ENCODE results near the gene SMPD1. TPM values are rescaled to one million over a fixed set of nuclear protein-coding genes. Genes with fewer than 3 reads are reported as not detected.

The SMPD1 gene
- total and polyA plus RNA-seq, 2 donors (not counting 1 experiment from before 2014, with no cell fraction given), result 18.3 to 30.7 TPM

- peaks cover 28% of the 10 kb centered on the region for H3K27me3 Mint-ChIP-seq
- H3K9me3 ChIP-seq (ENCODE audit: control extremely low read depth in 1 of 3, control insufficient read depth in 2 of 3, insufficient read depth in 1 of 3, low read length in 2 of 3), result no peaks in the 10 kb centered on the region
- 0% methylated on average over 59 of the region's 75 CpGs for WGBS (ENCODE audit: insufficient coverage)
- peak within 1 kb of the TSS; percentile 83 for H3K9ac ChIP-seq (ENCODE audit: low read length)
- peak within 1 kb of the TSS; percentile 85 for H3K4me3 Mint-ChIP-seq
- H3K4me3 ChIP-seq (ENCODE audit: control extremely low read depth in 1 of 5, extremely low read depth in 1 of 5, insufficient read depth in 1 of 5, low read depth in 2 of 5, low read length in 4 of 5), result peak within 1 kb of the TSS; percentile 27 to 85 (median 71)
- no peak for TF ChIP-seq EZH2 (IDR thresholded peaks at IDR 0.05; ENCODE audit: borderline replicate concordance, insufficient read depth, low read depth, low read length, poor library complexity, severe bottlenecking)
- peak; percentile 17 for TF ChIP-seq CTCF (IDR thresholded peaks at IDR 0.05)
- peak within 1 kb of the TSS; percentile 76 for H3K27ac Mint-ChIP-seq
- no peaks in the 10 kb centered on the region for H3K9me3 Mint-ChIP-seq (ENCODE audit: insufficient read depth)
- peaks cover 29 to 32% of the 10 kb centered on the region in 2 donors for H3K4me1 ChIP-seq (ENCODE audit: control insufficient read depth in 2 of 2, insufficient read depth in 2 of 2, low read length in 2 of 2)
- peaks cover 17% of the 10 kb centered on the region for H3K79me2 ChIP-seq (ENCODE audit: control insufficient read depth, insufficient read depth, low read length)
- H2AFZ ChIP-seq (ENCODE audit: insufficient read depth, low read depth, low read length, poor library complexity, severe bottlenecking), result peak within 1 kb of the TSS; percentile 99
- ATAC-seq (ENCODE audit: low read depth), result peak; percentile 83
- H4K20me1 ChIP-seq (ENCODE audit: control insufficient read depth, insufficient read depth, low read length, poor library complexity, severe bottlenecking), result no peaks in the 10 kb centered on the region
- peaks cover 0 to 8% (median 7%) of the 10 kb centered on the region in 4 experiments for H3K27me3 ChIP-seq (replicated peaks in 1 of 4; ENCODE audit: control extremely low read depth in 1 of 4, control insufficient read depth in 3 of 4, insufficient read depth in 4 of 4, low read length in 3 of 4)
- H3K27ac ChIP-seq (ENCODE audit: low read length in 2 of 2), result peak within 1 kb of the TSS; percentile 5 to 66
- H3K4me2 ChIP-seq (replicated peaks; ENCODE audit: low read depth, low read length, poor library complexity, severe bottlenecking), result peak within 1 kb of the TSS; percentile 92
- peaks cover 7% of the 10 kb centered on the region for H3K4me1 Mint-ChIP-seq
- peak; percentile 87 for DNase-seq
- intact Hi-C loops (cut with micrococcal nuclease), result loop anchor here (1.0 kb wide), 3 partner anchors 29 to 264 kb away; partner anchors contain the start of genes ARFIP2, MRPL17, SMPD1 and TIMM10B
- ChIA-PET CTCF (interaction anchor here (0.7 to 6.0 kb wide), 8 partner anchors 8 to 287 kb away, joined by 3 to 29 read pairs (median 4); partner anchors contain the start of gene SMPD1), POLR2A (interaction anchor here (0.6 to 3.8 kb wide), 5 partner anchors 17 to 269 kb away, joined by 3 to 23 read pairs (median 5); partner anchors contain the start of genes ARFIP2, SMPD1 and TIMM10B)
- no peaks in the 10 kb centered on the region for H3K36me3 ChIP-seq (replicated peaks in 1 of 2; ENCODE audit: control extremely low read depth in 1 of 2, control insufficient read depth in 1 of 2, extremely low read depth in 1 of 2, insufficient read depth in 2 of 2, low read length in 1 of 2)
These were observed 28.8 kb downstream of the SMPD1 start, which contains the start of gene APBB1 for GRCh38 chr11:6419009-6419631. Gene APBB1 (minus strand): TSS chr11:6419094. CDS start chr11:6411347, 7,747 bp downstream.

GRCh38 chr11:6420677-6421076 is 30.4 kb downstream of the SMPD1 start:
- ATAC-seq (ENCODE audit: low read depth) (no peak), DNase-seq (no peak)
- intact Hi-C loops (cut with micrococcal nuclease), result no loop called here
- POLR2A ChIA-PET, result no interaction called here
- Histone ChIP-seq H3K9ac (ENCODE audit: low read length) (no peak overlapping the region), H3K4me3 (ENCODE audit: control extremely low read depth in 1 of 5, extremely low read depth in 1 of 5, insufficient read depth in 1 of 5, low read depth in 2 of 5, low read length in 4 of 5) (no peak overlapping the region), H3K4me2 (replicated peaks; ENCODE audit: low read depth, low read length, poor library complexity, severe bottlenecking) (no peak overlapping the region), H3K9me3 (ENCODE audit: control extremely low read depth in 1 of 3, control insufficient read depth in 2 of 3, insufficient read depth in 1 of 3, low read length in 2 of 3) (no peaks in the 10 kb centered on the region), H3K79me2 (ENCODE audit: control insufficient read depth, insufficient read depth, low read length) (peaks cover 9% of the 10 kb centered on the region), H3K4me1 (ENCODE audit: control insufficient read depth in 2 of 2, insufficient read depth in 2 of 2, low read length in 2 of 2) (peaks cover 20 to 21% of the 10 kb centered on the region in 2 donors), H4K20me1 (ENCODE audit: control insufficient read depth, insufficient read depth, low read length, poor library complexity, severe bottlenecking) (no peaks in the 10 kb centered on the region), H3K36me3 (replicated peaks in 1 of 2; ENCODE audit: control extremely low read depth in 1 of 2, control insufficient read depth in 1 of 2, extremely low read depth in 1 of 2, insufficient read depth in 2 of 2, low read length in 1 of 2) (no peaks in the 10 kb centered on the region), H2AFZ (ENCODE audit: insufficient read depth, low read depth, low read length, poor library complexity, severe bottlenecking) (no peak overlapping the region), H3K27me3 (replicated peaks in 1 of 4; ENCODE audit: control extremely low read depth in 1 of 4, control insufficient read depth in 3 of 4, insufficient read depth in 4 of 4, low read length in 3 of 4) (peaks cover 0 to 11% (median 9%) of the 10 kb centered on the region in 4 experiments), H3K27ac (ENCODE audit: low read length in 2 of 2) (no peak overlapping the region)
- Mint-ChIP-seq H3K4me1 (peaks cover 7% of the 10 kb centered on the region), H3K9me3 (ENCODE audit: insufficient read depth) (no peaks in the 10 kb centered on the region), H3K27me3 (peaks cover 40% of the 10 kb centered on the region), H3K27ac (no peak overlapping the region), H3K4me3 (no peak overlapping the region)
- TF ChIP-seq CTCF (IDR thresholded peaks at IDR 0.05) (no peak), EZH2 (IDR thresholded peaks at IDR 0.05; ENCODE audit: borderline replicate concordance, insufficient read depth, low read depth, low read length, poor library complexity, severe bottlenecking) (no peak)
- 82% methylated on average over 2 of the region's 3 CpGs for WGBS (ENCODE audit: insufficient coverage)
- CTCF ChIA-PET, result interaction anchor here (1.3 to 6.0 kb wide), 2 partner anchors 23 to 42 kb away, joined by 9 to 29 read pairs; no protein-coding TSS in a partner anchor

Measured in B cell (primary cell).